HG03571 (cell line): Measurements from ENCODE around the gene CCDC186.

Experiments
- ATAC-seq: cut with Tn5 transposase; IDR thresholded peaks from one replicate; pipeline ENCODE4 v1.9.1; 2021; ENCODE audit not compliant: unreplicated experiment

Gene CCDC186

GRCh38 chr10:114173921-114174694 lies at the start of gene CCDC186:
Gene CCDC186, minus strand, starts transcription at chr10:114174203. Its CDS starts 10,935 bp downstream, at chr10:114163268.
- ATAC-seq, result peak; percentile 99

GRCh38 chr10:114223066-114223465 lies 49.1 kb upstream of the CCDC186 start:
- no peak for ATAC-seq

- no peak for ATAC-seq
These were observed 47.2 kb upstream of the CCDC186 start for GRCh38 chr10:114221235-114221634.

GRCh38 chr10:114220281-114220680 lies 46.3 kb upstream of the CCDC186 start:
- ATAC-seq, result no peak

- ATAC-seq, result no peak
These were observed 41.0 kb upstream of the CCDC186 start for GRCh38 chr10:114215033-114215432.

- no peak for ATAC-seq
These were observed 38.1 kb upstream of the CCDC186 start for GRCh38 chr10:114212153-114212552.

GRCh38 chr10:114208351-114208750 lies 34.3 kb upstream of the CCDC186 start:
- no peak for ATAC-seq

GRCh38 chr10:114207349-114207748 lies 33.3 kb upstream of the CCDC186 start:
- no peak for ATAC-seq

- no peak for ATAC-seq
These were observed 32.9 kb upstream of the CCDC186 start for GRCh38 chr10:114206902-114207301.

- ATAC-seq, result no peak
These were observed 28.8 kb upstream of the CCDC186 start for GRCh38 chr10:114202812-114203211.

- ATAC-seq, result no peak
These were observed 25.2 kb upstream of the CCDC186 start for GRCh38 chr10:114199239-114199638.

GRCh38 chr10:114195079-114195478 lies 21.1 kb upstream of the CCDC186 start:
- peak; percentile 85 for ATAC-seq

- no peak for ATAC-seq
These were observed 15.7 kb upstream of the CCDC186 start for GRCh38 chr10:114189700-114190099.

- ATAC-seq, result no peak
These were observed 14.9 kb upstream of the CCDC186 start for GRCh38 chr10:114188900-114189299.

- no peak for ATAC-seq
These were observed 14.0 kb upstream of the CCDC186 start for GRCh38 chr10:114188001-114188400.

- no peak for ATAC-seq
These were observed 10.3 kb upstream of the CCDC186 start for GRCh38 chr10:114184276-114184675.

- no peak for ATAC-seq
These were observed 9.6 kb upstream of the CCDC186 start for GRCh38 chr10:114183563-114183962.

- ATAC-seq, result no peak
These were observed 8.0 kb upstream of the CCDC186 start for GRCh38 chr10:114181971-114182370.

- no peak for ATAC-seq
These were observed 6.9 kb upstream of the CCDC186 start for GRCh38 chr10:114180937-114181336.

GRCh38 chr10:114179747-114180146 lies 5.7 kb upstream of the CCDC186 start:
- ATAC-seq, result no peak

GRCh38 chr10:114179148-114179547 lies 5.1 kb upstream of the CCDC186 start, which contains the start of gene TDRD1:
Gene TDRD1, plus strand, starts transcription at chr10:114179353. Its CDS starts 8,479 bp downstream, at chr10:114187832.
- no peak for ATAC-seq

GRCh38 chr10:114176511-114176910 lies 2.5 kb upstream of the CCDC186 start:
- ATAC-seq, result no peak

GRCh38 chr10:114175667-114176066 lies 1.7 kb upstream of the CCDC186 start:
- no peak for ATAC-seq
